Testis (tissue), 3 donors: ENCODE measurements around the gene BUB1. TPM values are rescaled to one million over a fixed set of nuclear protein-coding genes. Genes with fewer than 3 reads are reported as not detected.
A peak's percentile ranks its signal among the peaks of the same experiment; 100 is the strongest.

Experiments
- DNase-seq: peaks from one replicate; pipeline ENCODE4 v3.0.0-alpha.2; 2019
- H3K27ac ChIP-seq, 2 donors: fragments of 200-600 bp; sonication (generic); one replicate each; pipeline ENCODE4 v1.5.1; 2019
- H3K27me3 ChIP-seq: fragments of 200-600 bp; sonication (generic); one replicate; pipeline ENCODE4 v1.5.1; 2019
- H3K36me3 ChIP-seq: fragments of 200-600 bp; sonication (generic); one replicate; pipeline ENCODE4 v1.5.1; 2017; ENCODE audit warnings: low read depth; ENCODE audit errors: missing control alignments
- H3K4me1 ChIP-seq: fragments of 200-600 bp; sonication (generic); one replicate; pipeline ENCODE4 v1.5.1; 2019
- H3K4me3 ChIP-seq, 2 donors: fragments of 200-600 bp; sonication (generic); one replicate each; pipeline ENCODE4 v1.5.1; 2017 to 2019
- H3K9me3 ChIP-seq: fragments of 200-600 bp; sonication (generic); one replicate; pipeline ENCODE4 v1.5.1; 2017
- POLR2A ChIP-seq: fragments of 450-650 bp; IDR thresholded peaks from one replicate; pipeline ENCODE4 v1.6.1; 2017; ENCODE audit warnings: antibody characterized with exemption, mild to moderate bottlenecking, moderate library complexity
- WGBS, 2 donors: methylation state at CpG; one replicate each; pipeline ENCODE4 v1.1.5; 2018; 5-methylcytosine and 5-hydroxymethylcytosine counted together
- intact Hi-C: fragments of 100-400 bp; cut with DNase I; formaldehyde crosslinking; loops from one replicate; pipeline ENCODE4 v1.15.1; 2023; ENCODE audit warnings: low total_unique reads
- polyA plus RNA-seq: library from polyadenylated mRNA; stranded (reverse); fragments of 350-450 nt; fragmentation: Illumina TruSeq; extraction: RNeasy Lipid Tissue Mini Kit (QIAGEN cat#74804); gene quantifications from one replicate; pipeline ENCODE4 v1.2.3, GENCODE V29; 2014; ENCODE audit warnings: low read depth, low replicate concordance; ENCODE audit not compliant: insufficient read depth
- total RNA-seq, 2 donors: library from RNA; depleted of rRNA; stranded (reverse); fragments of >200 nt; gene quantifications; one replicate each; pipeline ENCODE4 v1.2.3, GENCODE V29; 2016
- TF ChIP-seq, protein P1 (sequence below), 3 experiments: fragments of 450-650 bp in 2 of 3; fragments of 200-600 bp in 1 of 3; sonication (generic) in 1 of 3; IDR thresholded peaks; one replicate each; pipeline ENCODE4 v1.5.1; 2016 to 2019; ENCODE audit warnings: antibody characterized with exemption in 3 of 3, mild to moderate bottlenecking in 2 of 3, moderate library complexity in 1 of 3

Gene BUB1
- total and polyA plus RNA-seq, 3 donors from 2014 or later: 50.5 to 72.9 (median 70.0) TPM

DNA sequence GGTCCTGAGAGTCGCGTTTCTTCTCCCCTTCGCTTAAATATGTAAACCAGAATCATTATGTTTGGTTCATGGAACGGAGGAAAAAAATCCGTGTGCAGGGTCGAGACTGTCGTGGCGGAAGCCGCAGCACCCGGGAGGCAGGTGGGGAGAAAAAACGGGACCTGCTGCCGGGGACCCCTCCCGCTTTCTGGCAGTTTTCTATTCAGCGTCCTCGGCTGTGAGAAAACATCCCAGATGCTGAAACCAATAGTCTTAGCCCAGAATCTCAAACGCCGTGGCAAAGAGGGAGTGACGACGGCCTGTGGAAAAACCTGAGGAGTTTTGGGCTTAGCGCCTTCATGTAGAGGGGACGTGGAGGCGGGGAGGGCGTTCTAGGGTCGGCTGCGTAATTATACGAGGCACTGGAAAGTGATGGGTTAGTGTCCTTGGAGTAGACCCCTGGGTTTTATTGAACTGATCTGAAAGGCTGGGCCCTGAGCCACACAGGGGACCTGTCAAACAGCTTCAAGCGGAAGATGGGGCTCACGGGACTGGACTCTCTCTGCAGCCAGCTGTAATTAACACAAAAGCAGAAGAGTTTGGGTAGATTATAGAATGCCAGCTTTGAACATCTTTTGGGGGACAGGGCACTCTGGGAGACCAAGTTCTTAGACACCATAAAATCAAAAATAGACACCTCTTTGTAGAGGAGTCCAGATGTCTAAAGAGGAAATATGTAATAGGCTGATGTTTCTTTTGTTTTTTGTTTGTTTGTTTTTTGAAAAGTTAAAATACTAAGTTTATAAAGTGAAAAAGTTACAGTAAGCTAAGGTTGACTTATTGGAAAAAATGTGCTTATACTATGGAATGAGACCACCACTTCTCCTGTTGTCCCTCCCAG lies 834 bp upstream of the BUB1 start:
- DNase-seq: peak; percentile 57
- peaks cover 12% of the 10 kb centered on the region for H3K4me1 ChIP-seq
- WGBS, 2 donors: 0 to 1% methylated on average over 19 to 28 of the region's 28 CpGs
- no peaks in the 10 kb centered on the region for H3K36me3 ChIP-seq
- intact Hi-C loops: no loop called here
- TF ChIP-seq, protein P1, sequence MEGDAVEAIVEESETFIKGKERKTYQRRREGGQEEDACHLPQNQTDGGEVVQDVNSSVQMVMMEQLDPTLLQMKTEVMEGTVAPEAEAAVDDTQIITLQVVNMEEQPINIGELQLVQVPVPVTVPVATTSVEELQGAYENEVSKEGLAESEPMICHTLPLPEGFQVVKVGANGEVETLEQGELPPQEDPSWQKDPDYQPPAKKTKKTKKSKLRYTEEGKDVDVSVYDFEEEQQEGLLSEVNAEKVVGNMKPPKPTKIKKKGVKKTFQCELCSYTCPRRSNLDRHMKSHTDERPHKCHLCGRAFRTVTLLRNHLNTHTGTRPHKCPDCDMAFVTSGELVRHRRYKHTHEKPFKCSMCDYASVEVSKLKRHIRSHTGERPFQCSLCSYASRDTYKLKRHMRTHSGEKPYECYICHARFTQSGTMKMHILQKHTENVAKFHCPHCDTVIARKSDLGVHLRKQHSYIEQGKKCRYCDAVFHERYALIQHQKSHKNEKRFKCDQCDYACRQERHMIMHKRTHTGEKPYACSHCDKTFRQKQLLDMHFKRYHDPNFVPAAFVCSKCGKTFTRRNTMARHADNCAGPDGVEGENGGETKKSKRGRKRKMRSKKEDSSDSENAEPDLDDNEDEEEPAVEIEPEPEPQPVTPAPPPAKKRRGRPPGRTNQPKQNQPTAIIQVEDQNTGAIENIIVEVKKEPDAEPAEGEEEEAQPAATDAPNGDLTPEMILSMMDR (IDR thresholded peaks at IDR 0.05): no peak
- TF ChIP-seq POLR2A: no peak
- peak overlapping the region; percentile 65 to 83 for H3K4me3 ChIP-seq
- H3K9me3 ChIP-seq: no peaks in the 10 kb centered on the region
- peak overlapping the region; percentile 94 to 98 for H3K27ac ChIP-seq
- H3K27me3 ChIP-seq: no peaks in the 10 kb centered on the region

DNA sequence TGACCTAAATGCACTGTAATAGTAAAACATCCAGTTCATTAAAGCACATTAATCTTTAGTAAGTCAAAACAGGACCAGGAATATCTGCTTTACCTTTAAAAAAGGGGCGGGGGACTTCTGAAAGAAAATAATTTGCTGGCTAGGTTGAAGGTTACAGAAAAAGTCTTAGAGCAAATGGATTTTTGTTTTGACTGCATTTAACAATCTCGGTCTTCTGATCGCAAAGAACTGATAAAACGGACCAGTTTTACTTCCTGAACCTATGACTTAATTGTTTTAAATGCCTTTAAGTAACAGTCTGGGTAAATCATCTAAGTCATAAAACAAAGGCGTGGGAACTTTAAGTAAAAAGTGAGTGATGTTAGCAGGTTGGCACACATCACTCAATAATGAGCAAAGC lies 783 bp downstream of the BUB1 start:
- no peak for DNase-seq
- no peaks in the 10 kb centered on the region for H3K9me3 ChIP-seq
- H3K27ac ChIP-seq: peak overlapping the region in 1 of 2 donors; percentile 72
- H3K4me1 ChIP-seq: peaks cover 12% of the 10 kb centered on the region
- WGBS, 2 donors: 4 to 7% methylated on average over 5 of the region's 5 CpGs
- TF ChIP-seq, protein P1 (IDR thresholded peaks at IDR 0.05): no peak
- TF ChIP-seq POLR2A: no peak
- H3K36me3 ChIP-seq: no peaks in the 10 kb centered on the region
- intact Hi-C loops: no loop called here
- H3K27me3 ChIP-seq: no peaks in the 10 kb centered on the region
- H3K4me3 ChIP-seq: peak overlapping the region; percentile 65 to 83

DNA sequence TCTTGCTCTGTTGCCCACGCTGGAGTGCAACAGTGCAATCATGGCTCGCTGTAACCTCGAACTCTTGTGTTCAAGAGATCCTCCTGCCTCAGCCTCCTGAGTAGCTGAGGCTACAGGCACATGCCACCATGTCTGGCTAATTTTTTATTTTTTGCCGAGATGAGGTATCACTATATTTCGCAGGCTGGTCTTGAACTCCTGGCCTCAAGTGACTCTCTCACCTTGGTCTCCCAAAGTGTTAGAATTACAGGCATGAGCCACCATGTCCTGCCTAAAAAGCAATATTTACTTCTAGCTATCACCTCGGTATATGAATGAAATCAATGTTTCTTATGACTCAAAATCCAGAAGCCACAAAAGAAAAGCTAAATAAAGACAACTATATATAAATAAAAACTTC lies 2.2 kb downstream of the BUB1 start:
- no peaks in the 10 kb centered on the region for H3K27me3 ChIP-seq
- peaks cover 12% of the 10 kb centered on the region for H3K4me1 ChIP-seq
- no peak overlapping the region for H3K4me3 ChIP-seq
- no peaks in the 10 kb centered on the region for H3K9me3 ChIP-seq
- TF ChIP-seq, protein P1 (IDR thresholded peaks at IDR 0.05): no peak
- TF ChIP-seq POLR2A: no peak
- H3K27ac ChIP-seq: peak overlapping the region; percentile 69 to 73
- 67 to 77% methylated on average over 6 of the region's 6 CpGs for WGBS, 2 donors
- intact Hi-C loops: no loop called here
- H3K36me3 ChIP-seq: no peaks in the 10 kb centered on the region
- no peak for DNase-seq

DNA sequence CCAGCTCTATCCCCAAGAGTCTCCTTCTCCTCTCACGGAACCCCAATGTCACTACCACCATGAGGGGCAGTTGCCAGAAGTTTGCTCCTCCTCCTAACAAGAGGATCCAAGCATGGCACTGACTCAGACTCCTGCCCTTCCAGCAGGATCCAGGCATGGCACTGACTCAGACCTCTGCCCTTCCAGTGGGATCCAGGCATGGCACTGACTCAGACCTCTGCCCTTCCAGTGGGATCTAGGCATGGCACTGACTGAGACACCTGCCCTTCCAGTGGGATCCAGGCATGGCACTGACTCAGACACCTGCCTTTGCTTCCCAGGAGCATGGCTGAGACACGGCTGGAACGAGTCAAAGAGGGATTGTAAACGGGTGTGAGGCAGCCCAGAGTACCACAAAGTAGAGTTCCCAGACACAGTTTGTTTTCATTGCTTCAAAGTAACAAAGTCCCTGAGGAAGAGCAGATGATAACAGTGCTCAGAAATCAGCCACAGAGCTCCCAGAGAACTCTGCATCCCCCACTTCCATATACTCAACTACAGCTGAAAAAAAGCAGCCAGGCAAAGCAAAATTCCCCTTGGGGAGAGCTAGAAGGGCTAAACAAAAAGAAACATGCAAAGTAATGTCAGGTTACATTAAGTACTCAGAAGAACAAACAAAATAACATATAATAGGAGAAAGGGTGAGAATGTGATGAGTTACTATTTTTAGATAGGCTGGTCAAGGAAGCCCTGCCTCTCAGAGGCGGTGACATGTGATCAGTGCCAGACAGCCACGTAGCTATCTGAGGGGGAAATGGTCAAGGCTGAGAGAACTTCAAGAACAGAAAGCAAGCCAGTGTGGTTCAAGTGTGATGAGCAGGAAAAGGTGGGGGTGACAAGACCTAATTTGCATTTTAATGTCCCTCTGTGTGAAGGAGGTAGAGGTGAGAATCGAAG lies 3.0 kb downstream of the BUB1 start:
- intact Hi-C loops: no loop called here
- 41 to 51% methylated on average over 7 of the region's 7 CpGs for WGBS, 2 donors
- peak overlapping the region; percentile 69 to 73 for H3K27ac ChIP-seq

More for the DNA sequence above, 3.0 kb downstream of the BUB1 start:
- no peaks in the 10 kb centered on the region for H3K36me3 ChIP-seq
- TF ChIP-seq, protein P1 (IDR thresholded peaks at IDR 0.05): no peak
- TF ChIP-seq POLR2A: no peak
- no peaks in the 10 kb centered on the region for H3K9me3 ChIP-seq
- H3K4me3 ChIP-seq: no peak overlapping the region
- peak; percentile 84 for DNase-seq
- H3K27me3 ChIP-seq: no peaks in the 10 kb centered on the region
- peaks cover 12% of the 10 kb centered on the region for H3K4me1 ChIP-seq
